GDM1 (cell line): Measurements from ENCODE around the gene VEPH1.

Experiments
- DNase-seq: peaks from one replicate; lab custom pipeline; 2025; lab: John Stamatoyannopoulos, UW

VEPH1 gene

DNA sequence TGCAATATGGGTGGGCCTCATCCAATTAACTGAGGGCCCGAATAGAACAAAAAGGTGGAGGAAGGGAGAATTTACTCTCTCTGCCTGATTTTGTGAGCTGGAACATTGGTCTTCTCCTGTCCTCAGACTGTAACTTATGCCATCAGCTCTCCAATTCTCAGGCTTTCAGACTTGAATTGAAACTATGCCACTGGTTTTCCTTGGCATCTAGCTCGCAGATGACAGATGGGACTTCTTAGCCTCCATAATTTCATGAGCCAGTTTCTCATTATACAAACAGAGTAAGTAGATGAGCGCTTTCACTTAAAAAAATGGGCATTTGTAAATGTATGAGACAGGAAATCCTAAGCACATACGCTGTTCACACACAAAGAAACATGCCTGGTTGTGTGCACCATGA, 75.3 kb downstream of the VEPH1 start:
- DNase-seq: no peak

DNA sequence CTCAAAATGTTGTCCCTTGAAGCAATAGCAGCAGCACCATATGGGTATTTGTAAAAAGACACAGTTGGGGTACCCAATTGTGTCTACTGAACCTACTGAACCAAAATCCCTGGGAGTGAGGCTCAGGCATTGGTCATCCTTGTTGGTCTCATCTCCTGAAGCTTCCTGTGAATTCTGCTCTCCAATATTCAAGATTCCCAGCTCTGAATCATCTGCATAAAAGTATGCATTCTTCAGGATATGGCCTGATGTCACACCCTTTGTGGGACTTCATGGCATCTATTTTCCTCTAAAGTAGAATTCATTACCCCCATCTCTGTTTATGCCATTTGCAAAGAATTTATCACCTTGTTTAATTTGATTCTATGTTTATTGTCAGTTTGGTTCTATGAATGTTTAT, 79.9 kb downstream of the VEPH1 start:
- DNase-seq: no peak

DNA sequence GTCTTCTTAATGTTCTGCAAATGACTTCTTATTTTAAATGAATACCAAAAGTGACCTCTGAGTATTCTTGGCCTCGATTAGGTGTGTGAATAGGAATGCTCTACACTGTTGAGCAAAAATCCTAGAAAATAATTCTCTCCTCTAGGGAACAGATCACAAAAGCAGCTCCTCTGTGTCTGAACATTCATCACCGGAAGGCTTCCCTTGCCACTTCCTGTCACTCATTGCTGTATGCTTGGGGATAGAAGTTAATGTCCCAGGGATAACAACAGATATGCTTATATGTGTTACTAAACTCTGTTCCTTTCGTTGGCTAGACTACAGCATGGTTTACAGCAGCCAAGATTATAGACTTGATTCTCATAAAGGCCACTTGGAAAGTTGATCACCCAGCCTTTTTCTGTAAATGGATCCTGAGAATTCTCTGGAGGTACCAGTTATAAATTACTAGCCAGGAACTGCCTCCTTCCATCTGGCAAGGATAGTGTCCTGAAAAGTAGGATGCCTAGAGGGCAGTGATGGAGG, 82.5 kb downstream of the VEPH1 start:
- DNase-seq: no peak

DNA sequence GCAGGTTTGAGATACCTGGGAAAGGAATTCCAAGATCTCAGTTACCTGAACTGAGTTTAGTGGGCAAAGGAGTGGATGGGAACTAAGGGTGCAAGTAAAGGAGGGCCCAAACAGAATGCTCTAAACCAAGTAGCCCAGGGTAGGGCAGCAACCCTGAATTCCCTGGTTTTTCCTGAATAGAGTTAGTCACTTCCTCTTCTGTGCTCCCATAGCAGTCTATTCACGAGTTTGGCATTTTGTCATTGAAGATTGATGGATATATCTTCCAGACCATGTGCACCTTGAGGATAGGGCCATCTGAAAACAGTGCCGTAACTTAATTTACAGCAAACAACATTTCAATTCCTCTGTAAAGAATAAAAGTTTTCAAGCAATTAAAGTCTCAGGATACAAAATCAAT, 85.1 kb downstream of the VEPH1 start:
- DNase-seq: no peak

DNA sequence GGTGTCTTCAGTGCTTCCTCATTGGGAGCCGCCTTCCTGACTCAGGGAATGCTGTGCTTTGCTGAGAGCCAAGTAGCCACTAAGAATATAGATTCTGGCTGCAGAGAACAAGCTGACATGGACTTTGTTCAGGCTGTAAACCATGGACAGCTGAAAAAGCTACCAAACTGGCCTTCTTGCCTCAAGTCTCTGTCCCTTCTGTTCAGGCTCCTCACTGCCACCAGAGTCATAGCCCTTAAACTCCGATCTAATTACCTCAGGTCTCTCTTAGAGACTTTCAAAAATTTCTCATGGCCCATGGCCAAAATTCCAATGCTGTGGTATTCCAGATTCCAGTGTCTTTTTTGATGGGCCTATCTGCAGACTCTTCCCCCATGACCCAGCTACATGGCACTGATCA, 86.0 kb downstream of the VEPH1 start:
- DNase-seq: no peak

DNA sequence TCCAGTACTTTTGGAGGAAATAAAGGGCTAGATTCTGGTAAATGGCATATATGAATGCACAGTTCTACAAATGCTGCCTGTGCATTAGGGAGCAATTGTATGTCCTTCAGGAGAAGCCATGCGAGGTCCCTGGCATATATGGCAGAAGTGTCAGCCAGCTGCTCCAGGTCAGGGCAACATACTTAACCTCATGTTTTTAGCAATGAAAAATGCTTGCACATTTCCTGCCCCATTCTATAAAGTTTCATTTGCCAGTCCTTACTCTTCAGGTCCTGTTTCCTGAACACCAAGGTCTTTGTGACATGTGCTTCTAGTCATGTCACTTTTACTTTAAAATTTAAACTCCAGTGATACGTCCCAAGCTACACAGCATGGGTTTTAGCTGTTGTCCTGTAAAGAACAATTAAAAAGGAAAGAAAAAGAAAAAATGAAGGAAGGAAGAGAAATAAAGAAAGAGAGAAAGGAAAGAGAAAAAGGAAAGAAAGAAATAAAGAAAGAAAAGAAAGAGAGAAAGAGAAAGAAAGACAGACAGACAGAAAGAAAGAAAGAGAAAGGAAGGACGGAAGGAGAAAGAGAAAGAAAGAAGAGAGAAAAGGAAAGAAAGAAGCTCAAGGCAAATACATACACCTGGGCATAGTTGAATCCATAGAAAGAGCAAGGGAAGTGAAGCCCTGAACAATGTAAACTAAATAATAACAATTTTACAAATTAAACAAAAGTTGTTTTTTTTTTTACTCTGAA, 86.7 kb downstream of the VEPH1 start:
- no peak for DNase-seq

DNA sequence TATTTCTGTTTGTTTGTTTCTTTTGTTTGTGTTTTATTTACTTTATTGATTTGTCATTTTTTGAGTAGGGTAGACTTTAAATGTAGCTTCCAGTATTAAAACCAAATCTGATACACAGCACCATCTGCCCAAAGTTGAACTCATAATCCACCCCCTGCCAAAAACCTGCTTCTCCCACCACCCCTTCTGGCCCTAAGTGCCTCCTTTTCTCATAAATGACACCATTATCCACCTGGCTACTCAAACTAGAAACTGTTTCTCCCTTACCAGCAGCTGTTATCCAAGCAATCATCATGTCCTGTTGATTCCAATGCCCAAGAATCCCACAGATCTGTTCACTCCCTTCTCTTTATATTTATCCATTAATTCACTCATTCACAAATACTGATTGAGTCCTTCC, 88.4 kb downstream of the VEPH1 start:
- no peak for DNase-seq

DNA sequence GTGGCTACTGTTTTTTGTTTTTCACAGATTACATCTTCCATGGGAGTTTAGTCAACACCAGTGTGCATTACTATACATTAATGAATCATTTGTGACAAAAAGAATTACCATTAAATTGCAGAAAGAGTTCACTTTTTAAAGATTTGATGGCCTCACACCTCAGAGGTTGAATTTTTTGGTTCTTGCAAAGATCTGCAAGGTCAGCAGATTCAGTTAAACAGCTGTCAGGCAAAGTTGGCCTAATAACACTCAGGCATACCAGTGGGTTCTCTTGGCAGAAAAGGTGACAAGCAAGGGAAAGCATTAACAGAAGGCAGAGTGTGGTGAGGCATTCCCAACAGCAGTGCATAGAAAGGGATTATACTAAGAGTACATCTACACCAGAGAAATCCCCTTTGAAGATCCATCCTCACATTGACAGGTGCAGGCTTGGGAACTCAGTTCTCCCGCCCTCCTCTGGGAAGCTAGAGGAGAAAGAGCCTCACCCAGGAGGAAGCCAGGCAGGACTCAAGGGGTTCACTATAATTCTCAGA, 90.8 kb downstream of the VEPH1 start:
- DNase-seq: no peak

DNA sequence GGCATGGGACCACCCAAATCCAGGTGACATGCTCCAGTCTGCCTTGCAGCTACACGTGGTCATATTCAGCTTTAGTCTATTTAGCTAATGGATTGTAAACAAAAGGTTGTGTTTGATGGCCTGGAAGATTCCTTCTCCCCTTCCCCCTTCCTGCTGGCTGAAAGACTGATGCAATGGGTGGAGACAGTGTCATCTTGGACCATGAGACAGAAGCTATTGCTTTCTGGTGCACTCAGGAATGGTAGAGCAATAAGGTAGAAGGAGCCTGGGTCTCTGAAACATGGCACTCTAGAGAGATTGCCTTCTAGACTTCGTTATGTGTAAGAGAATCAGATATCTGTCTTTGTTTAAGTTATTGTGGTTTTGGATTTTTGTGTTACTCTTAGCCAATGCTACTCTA, 92.3 kb downstream of the VEPH1 start:
- no peak for DNase-seq

DNA sequence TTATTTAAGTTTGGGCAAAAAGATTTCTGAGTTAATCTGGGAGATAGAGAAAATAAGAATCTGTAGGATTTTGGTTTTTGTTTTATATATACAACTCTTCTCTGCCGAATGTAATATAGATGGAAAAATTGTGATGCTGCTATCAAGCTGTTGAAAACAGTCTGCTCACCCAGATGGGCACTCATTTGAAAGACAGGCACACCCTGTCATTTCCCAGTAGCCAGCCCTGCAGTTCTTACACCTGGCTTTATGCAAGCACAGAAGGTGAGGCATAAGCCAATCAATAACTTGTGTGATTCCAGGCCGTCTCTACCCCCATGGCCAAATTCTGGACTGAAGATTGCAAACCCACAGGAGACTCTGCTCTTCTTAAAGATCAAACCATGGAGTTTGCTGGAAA, 93.7 kb downstream of the VEPH1 start:
- DNase-seq: no peak

DNA sequence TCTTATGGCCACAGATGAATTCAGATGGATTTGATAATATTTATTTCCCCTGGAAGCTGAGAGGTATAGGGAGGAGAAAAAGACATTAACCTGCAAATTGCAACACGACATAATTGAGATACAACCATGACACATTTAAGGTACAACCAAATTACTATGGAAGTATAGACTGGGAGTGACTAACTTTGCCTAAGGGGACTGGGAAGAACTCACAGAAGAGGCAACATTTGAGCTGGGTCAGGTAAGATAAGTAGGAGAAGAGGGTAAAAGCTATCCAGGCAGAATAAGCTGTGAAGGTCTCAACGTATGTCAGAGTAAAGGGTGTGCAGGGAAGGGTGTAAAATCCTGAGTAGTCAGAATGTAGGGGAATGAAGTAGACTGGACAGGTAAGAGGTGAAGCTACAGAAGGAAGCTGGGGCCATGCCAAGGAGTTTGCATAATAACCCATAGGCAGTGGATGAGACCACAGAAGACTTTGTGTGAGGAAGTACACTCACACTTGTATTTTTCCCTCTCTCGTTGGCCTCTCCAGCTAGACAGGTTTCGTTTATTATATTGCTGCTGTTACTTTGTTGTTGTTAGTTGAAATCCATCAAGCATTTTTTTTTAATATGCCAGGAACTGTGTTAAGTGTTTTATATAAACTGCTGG, 94.6 kb downstream of the VEPH1 start:
- no peak for DNase-seq

DNA sequence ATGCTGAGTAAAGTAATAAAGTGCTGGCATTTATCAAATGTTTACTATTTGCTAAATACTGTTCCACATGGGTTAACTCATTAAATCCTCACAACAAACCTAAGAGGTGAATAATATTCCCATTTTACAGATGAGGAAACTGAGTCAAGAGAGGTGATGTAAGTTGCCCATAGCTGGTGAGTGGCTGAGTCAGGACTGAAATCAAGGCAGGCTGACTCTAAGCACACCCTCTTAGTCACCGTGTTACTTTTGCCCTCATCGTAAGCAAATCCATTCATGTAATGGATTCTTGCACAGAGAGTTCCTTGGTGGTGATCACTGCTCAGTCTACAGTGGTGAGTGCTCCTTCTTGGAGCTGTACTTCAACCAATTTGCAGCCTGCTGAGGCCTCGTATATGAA, 95.4 kb downstream of the VEPH1 start:
- DNase-seq: no peak

DNA sequence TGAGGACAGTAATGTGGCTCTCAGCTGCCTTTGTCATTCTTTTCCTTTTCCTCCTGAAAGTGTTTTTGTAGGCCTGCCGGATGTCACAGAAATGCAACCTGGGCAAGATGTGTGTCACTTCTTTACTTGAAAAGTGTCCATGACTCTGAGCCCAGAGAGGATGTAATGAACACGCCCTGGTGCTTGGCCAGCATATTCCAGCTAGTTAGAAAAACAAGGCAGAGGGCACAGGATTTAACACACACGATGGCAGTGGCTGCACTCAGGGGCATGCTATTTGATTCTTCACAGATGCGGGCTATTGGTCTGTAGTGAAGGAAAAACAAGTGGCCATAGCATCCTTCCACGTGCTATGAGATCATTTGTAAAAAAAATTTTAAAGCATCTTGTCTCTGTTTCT, 96.8 kb downstream of the VEPH1 start:
- DNase-seq: no peak

DNA sequence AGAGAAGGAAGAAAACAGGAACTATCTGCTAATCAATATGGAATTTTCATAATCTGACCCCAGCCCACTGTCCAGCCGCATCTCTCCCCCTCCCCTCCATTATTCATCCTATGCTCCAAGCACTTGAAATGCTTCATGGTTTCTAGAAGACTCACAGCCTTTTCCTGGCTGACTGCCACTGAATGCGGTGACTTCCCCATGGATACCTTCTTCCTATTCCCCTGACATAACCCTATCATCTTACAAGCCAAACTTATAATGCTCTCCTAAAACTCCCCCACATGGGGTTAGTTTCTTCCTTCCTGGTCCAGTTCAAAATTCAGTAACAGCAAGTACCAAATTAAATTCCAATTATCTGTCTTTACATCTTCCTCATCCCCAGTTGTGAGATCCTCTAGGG, 97.8 kb downstream of the VEPH1 start:
- DNase-seq: no peak

DNA sequence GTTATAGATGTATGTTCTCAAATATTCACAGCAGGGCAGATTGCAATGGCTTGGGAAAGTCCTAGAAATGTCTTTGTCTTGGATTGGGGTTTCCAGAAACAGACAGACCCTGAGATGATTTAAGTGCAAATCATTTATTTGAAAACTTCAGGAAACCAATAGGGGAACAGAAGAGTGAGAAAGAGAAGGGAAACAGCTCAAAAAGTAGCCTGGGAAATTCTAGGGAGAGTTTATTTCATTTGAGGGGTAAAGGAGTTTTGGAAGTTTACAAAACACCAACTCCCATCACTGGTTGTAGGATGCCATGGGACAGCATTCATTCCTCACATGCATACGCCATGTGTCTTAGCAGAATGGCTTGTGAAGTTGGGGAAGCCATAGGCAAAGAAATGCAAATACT, 98.8 kb downstream of the VEPH1 start:
- no peak for DNase-seq

DNA sequence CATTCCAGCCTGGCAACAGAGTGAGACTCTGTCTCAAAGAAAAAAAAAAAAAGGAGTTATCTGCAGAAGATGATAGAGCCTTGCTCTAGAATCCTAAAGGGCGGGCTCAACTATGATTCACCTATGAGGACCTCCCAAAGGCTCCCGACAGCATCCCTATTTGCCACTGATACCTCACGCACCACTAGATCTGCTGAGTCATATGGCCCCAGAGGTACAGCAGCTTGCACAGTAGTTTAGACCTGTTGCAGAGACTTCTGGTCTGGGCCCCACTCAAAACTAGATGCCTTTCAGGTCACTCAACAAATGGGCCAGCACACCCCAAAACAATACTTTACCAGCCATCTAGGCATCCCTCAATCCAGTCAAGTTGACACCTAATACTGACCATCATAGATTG, 104.6 kb downstream of the VEPH1 start:
- no peak for DNase-seq

DNA sequence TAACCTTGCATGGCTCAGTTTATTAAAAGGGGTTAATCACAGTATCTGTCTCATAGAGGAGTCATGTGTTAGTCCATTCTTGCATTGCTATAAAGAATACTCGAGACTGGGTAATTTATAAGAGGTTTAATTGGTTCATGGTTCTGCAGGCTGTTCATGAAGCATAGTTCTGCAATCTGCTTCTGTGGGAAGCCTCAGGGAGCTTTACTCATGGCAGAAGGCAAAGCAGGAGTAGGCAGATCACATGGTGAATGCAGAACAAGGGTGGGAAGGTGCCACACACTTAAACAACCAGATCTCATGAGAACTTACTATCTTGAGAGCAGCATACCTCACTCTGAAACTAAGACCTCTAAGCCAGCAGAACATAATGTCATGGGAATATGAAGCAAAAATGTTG, 108.8 kb downstream of the VEPH1 start:
- DNase-seq: no peak

DNA sequence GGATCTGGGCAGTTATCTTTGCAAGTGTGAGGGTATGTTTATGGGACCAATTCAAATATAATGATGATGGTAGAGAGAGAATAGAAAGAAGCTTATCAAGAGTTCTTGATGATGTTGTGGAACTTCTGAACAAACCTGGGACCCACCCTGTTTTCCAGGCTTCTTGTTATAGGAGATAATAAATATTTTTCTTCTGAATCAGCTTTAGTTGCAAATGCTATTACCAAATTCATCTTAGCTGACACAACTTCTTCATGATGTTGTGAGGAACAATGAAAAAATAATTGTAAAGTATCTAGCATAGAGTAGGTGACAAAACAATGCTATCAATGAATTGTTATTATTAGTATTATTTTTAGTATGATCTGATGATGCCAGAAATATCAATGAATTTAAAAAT, 110.1 kb downstream of the VEPH1 start:
- no peak for DNase-seq

DNA sequence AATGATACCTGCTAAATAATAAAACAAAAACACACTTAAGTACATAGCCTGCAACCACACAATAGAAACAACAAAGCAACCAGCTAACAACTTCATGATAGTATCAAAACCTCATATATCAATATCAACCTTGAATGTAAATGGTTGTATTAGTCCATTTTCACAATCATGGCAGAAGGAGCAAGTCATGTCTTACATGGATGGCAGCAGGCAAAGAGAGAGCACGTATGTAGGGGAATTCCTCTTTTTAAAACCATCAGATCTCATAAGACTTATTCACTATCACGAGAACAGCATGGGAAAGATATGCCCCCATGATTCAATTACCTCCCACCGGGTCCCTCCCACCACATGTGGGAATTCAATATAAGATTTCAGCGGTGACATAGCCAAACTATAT, 111.1 kb downstream of the VEPH1 start:
- no peak for DNase-seq

DNA sequence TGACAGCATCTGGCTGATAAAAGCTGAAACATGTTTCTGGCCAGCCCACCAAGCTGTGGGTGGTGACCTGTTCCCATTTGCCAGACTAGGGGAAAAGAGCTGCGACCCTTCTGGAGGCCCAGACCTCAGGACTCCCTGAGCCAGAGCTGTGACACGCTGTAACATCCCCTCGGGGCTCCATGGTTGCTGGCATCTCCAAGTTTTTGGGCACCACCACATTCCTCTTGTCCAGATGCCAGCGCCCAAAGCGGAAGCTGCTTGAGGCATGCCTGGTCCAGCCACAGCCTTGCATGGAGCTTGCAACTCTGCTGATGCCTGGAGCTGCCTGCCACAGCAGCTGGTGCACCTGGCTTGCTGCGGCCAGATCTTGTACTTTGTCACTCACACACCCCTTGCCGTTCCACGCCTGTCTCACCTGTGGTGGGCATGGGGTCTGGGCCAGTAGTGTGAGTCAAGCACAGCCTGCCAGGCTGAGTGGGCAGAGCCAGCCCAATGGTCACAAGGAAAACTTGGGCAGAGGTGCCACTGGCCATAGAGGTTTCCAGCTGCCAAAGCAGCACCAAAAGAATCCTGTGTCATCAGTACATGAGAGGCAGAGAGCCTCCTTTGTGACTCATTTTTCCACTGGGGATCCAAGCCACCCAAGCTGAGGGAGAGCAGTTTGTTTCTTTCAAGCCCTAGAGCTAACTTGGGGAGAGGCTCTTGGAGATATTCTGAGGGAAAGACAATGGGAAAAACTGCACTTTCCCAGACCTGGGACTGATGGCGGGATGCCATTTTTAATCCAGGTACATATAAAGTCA, 112.3 kb downstream of the VEPH1 start:
- DNase-seq: no peak

DNA sequence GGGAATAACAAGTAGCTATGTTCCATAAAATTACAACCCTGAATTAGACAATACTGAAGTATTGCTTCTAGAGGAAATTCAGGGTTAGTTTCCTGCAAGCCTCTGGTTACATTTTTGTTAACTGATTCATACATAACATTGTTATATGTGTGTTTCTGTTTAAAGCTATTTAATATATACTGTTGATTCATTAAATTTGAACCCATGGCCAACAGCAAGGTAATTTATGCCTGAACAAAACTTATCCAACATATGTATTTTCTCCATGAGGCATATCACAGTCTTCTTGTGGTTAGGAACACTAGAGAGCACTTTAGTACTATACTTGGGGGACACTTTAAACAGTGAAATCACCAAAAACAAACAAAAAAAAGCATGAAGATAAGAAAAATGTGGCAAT, 114.2 kb downstream of the VEPH1 start:
- no peak for DNase-seq

DNA sequence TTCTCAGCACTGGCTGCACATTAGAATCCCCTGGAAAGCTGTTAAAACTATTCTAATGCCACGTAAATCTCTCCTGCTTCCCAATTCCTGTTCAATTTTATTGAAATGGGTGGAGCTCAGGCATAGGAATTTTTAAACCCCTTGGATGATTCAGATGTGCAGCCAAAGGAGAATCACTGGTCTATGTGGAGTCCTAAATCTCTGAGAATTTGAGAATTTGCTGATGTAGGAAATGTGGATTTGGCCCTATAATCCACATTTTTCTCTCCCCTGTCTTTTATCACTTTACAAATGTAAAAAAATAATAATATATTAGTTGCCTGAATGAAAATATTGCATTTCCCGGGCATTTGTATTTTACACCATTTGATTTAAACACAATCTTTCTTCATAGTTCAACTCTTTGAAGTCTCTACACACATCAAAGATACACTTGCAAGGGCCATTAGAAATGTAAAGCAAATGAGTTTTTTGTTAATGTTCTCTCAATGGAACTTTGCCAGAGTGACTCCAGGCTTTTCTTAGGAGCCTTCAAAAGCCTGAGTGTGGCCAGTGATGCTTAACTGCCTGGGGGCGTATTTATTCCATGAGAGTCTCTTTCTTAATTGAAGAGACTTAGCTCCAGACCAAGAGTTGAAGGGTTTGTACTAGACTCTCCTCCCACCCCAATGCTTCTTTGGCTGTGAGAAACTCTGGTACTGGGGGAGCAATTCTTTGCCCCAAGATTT, 115.3 kb downstream of the VEPH1 start:
- no peak for DNase-seq
